GM23338 (cell line): ENCODE measurements around the gene AGER.

Source experiments
- ETS1 ChIP-seq: IDR thresholded peaks from 2 replicates; pipeline ENCODE4 v1.6.1; 2016; ENCODE audit warnings: antibody characterized with exemption
- POLR2AphosphoS5 ChIP-seq: IDR thresholded peaks from 2 replicates; pipeline ENCODE4 v1.6.1; 2016; ENCODE audit warnings: antibody characterized with exemption, low read depth

- TF ChIP-seq POLR2AphosphoS5 (no peak), ETS1 (no peak)
Observed at GRCh38 chr6:32133786-32134185, 50.3 kb downstream of the AGER start.
